Measurements from ENCODE around the gene ARNT2.

DNA sequence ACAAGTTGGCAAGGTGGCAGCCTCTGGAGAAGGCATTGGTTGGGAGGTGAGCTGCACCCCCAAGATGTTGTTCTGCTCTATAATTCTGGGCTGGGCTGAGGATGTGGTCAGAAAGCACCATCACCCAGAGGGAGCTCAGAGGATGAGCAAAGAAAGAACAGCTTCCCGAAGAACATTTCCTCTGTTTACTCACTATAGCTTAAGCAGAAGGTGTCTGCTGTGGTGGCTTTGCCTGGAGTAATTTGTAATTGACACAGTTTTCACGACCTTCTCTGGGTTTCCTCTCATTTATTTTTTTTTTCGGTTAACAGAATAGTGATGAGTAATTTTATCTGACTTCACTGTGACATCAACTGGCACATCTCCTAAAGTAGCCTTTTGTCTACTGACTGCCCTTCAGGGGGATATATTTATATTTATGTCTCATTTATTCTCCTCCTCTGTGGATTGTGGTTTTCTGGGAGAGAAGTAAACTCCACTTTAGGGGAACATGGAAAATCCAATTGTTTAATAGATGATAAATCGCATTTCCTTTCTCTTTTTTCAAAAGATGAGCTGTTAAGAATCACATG is 241.4 kb downstream of the ARNT2 start:
- TF ChIP-seq POLR2AphosphoS5 (IDR thresholded peaks at IDR 0.05) (no peak), POLR2A (IDR thresholded peaks at IDR 0.05) (no peak)
- TF ChIP-seq, protein P1, sequence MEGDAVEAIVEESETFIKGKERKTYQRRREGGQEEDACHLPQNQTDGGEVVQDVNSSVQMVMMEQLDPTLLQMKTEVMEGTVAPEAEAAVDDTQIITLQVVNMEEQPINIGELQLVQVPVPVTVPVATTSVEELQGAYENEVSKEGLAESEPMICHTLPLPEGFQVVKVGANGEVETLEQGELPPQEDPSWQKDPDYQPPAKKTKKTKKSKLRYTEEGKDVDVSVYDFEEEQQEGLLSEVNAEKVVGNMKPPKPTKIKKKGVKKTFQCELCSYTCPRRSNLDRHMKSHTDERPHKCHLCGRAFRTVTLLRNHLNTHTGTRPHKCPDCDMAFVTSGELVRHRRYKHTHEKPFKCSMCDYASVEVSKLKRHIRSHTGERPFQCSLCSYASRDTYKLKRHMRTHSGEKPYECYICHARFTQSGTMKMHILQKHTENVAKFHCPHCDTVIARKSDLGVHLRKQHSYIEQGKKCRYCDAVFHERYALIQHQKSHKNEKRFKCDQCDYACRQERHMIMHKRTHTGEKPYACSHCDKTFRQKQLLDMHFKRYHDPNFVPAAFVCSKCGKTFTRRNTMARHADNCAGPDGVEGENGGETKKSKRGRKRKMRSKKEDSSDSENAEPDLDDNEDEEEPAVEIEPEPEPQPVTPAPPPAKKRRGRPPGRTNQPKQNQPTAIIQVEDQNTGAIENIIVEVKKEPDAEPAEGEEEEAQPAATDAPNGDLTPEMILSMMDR (IDR thresholded peaks at IDR 0.05): no peak
